CD4-positive, alpha-beta memory T cell (primary cell): ENCODE measurements around the gene CAMK4. TPM values are rescaled to one million over a fixed set of nuclear protein-coding genes. Genes with fewer than 3 reads are reported as not detected.

Experiments used
- CTCF ChIA-PET: fragments of 350-600 bp; sonication (Branson Sonifier 250); formaldehyde crosslinking; loops from one replicate; lab custom pipeline; 2021; ENCODE audit warnings: inconsistent platforms; ENCODE audit not compliant: partially characterized antibody; lab: Charles Lee
- POLR2A ChIA-PET: fragments of 350-600 bp; sonication (Branson Sonifier 250); formaldehyde crosslinking; loops from one replicate; lab custom pipeline; 2021; ENCODE audit not compliant: partially characterized antibody; lab: Charles Lee
- DNase-seq, 5 donors: peaks; one replicate each; pipeline versions ENCODE4 v3.0.0 to v3.0.0-alpha.2; 2020 to 2022; ENCODE audit warnings: mixed read lengths in 1 of 5
- H3K27ac ChIP-seq: one replicate; pipeline ENCODE4 v1.7.0; 2013; ENCODE audit warnings: low read depth, low read length
- H3K27me3 ChIP-seq: 2 replicates; pipeline ENCODE4 v1.7.0; 2013; ENCODE audit warnings: mild to moderate bottlenecking, low read length, moderate library complexity; ENCODE audit not compliant: insufficient read depth
- H3K36me3 ChIP-seq: 2 replicates; pipeline ENCODE4 v1.7.0; 2013; ENCODE audit warnings: mild to moderate bottlenecking, low read length, moderate library complexity; ENCODE audit not compliant: insufficient read depth
- H3K4me1 ChIP-seq: 2 replicates; pipeline ENCODE4 v1.7.0; 2013; ENCODE audit warnings: mild to moderate bottlenecking, low read length, moderate library complexity; ENCODE audit not compliant: insufficient read depth
- H3K4me3 ChIP-seq, 2 donors: one replicate each; pipeline ENCODE4 v1.7.0; 2013; ENCODE audit warnings: low read length in 2 of 2, mild to moderate bottlenecking in 1 of 2
- H3K9me3 ChIP-seq, 2 donors: one replicate each; pipeline ENCODE4 v1.7.0; 2013; ENCODE audit warnings: low read length in 2 of 2, control low read depth in 1 of 2; ENCODE audit not compliant: control insufficient read depth in 1 of 2
- H3K27ac Mint-ChIP-seq, 7 donors: one replicate each; pipeline ENCODE4 v1.8.0; 2020 to 2021; ENCODE audit warnings: mixed read lengths in 7 of 7, mild to moderate bottlenecking in 6 of 7, inconsistent platforms in 3 of 7, moderate library complexity in 3 of 7
- H3K27me3 Mint-ChIP-seq, 2 donors: one replicate each; pipeline ENCODE4 v1.8.0; 2020 to 2021; ENCODE audit warnings: mixed read lengths in 2 of 2
- H3K36me3 Mint-ChIP-seq, 2 donors: one replicate each; pipeline ENCODE4 v1.8.0; 2020 to 2021; ENCODE audit warnings: mixed read lengths in 2 of 2, inconsistent platforms in 1 of 2, mild to moderate bottlenecking in 1 of 2
- H3K4me1 Mint-ChIP-seq, 4 donors: one replicate each; pipeline ENCODE4 v1.8.0; 2020 to 2021; ENCODE audit warnings: mixed read lengths in 4 of 4, mild to moderate bottlenecking in 1 of 4
- H3K4me3 Mint-ChIP-seq, 8 donors: one replicate each; pipeline ENCODE4 v1.8.0; 2020 to 2021; ENCODE audit warnings: mixed read lengths in 8 of 8, mild to moderate bottlenecking in 7 of 8, moderate library complexity in 6 of 8, inconsistent platforms in 3 of 8
- H3K9me3 Mint-ChIP-seq, 8 donors: one replicate each; pipeline ENCODE4 v1.8.0; 2020 to 2021; ENCODE audit warnings: mixed read lengths in 8 of 8, mild to moderate bottlenecking in 5 of 8, inconsistent platforms in 3 of 8, moderate library complexity in 1 of 8
- intact Hi-C: fragments of 100-400 bp; cut with micrococcal nuclease; formaldehyde crosslinking; loops from one replicate; pipeline ENCODE4 v1.15.1; 2023
- polyA plus RNA-seq, 2 donors: library from polyadenylated mRNA; unstranded; fragments of 300-500 nt; fragmentation: Illumina TruSeq; gene quantifications; one replicate each; pipeline ENCODE4 v1.2.3, GENCODE V29; 2021
- total RNA-seq, 2 experiments: library from RNA; stranded (reverse); gene quantifications; one replicate each; pipeline ENCODE4 v1.2.3, GENCODE V29; 2021

The CAMK4 gene
- total and polyA plus RNA-seq, 4 experiments from 2014 or later = 84.3 to 257 (median 165) TPM

GRCh38 chr5:111238431-111239225 is 14.4 kb downstream of the CAMK4 start:
- CTCF ChIA-PET = interaction anchor here (0.9 to 3.4 kb wide), 5 partner anchors 8 to 83 kb away, joined by 3 to 11 read pairs (median 4); partner anchors contain the start of gene CAMK4
- Histone ChIP-seq H3K9me3 (no peaks in the 10 kb centered on the region), H3K27me3 (no peaks in the 10 kb centered on the region), H3K36me3 (peaks cover 5% of the 10 kb centered on the region), H3K27ac (peak overlapping the region; percentile 54), H3K4me1 (peaks cover 94% of the 10 kb centered on the region), H3K4me3 (no peak overlapping the region)
- Mint-ChIP-seq H3K27ac (peak overlapping the region; percentile 76 to 96 (median 91)), H3K4me3 (peak overlapping the region; percentile 57 to 89 (median 77)), H3K4me1 (peaks cover 82 to 97% (median 90%) of the 10 kb centered on the region in 4 donors), H3K27me3 (no peaks in the 10 kb centered on the region), H3K9me3 (no peaks in the 10 kb centered on the region), H3K36me3 (peaks cover 10 to 22% of the 10 kb centered on the region in 2 donors)
- DNase-seq = no peak
- intact Hi-C loops = no loop called here
- POLR2A ChIA-PET = interaction anchor here (1.2 to 11.4 kb wide), 3 partner anchors 13 to 40 kb away, joined by 3 to 206 read pairs (median 3); partner anchors contain the start of gene CAMK4

GRCh38 chr5:111241696-111242095 is 17.5 kb downstream of the CAMK4 start:
- peaks cover 73 to 93% (median 84%) of the 10 kb centered on the region in 4 donors for H3K4me1 Mint-ChIP-seq
- no peak overlapping the region for H3K27ac ChIP-seq
- H3K9me3 ChIP-seq = no peaks in the 10 kb centered on the region
- peaks cover 81% of the 10 kb centered on the region for H3K4me1 ChIP-seq
- peaks cover 5% of the 10 kb centered on the region for H3K36me3 ChIP-seq
- no peaks in the 10 kb centered on the region for H3K27me3 Mint-ChIP-seq
- no peak overlapping the region for H3K4me3 ChIP-seq
- intact Hi-C loops = no loop called here
- CTCF ChIA-PET = interaction anchor here (3.4 kb wide), 1 partner anchor 18 kb away, joined by 11 read pairs; the partner anchor contains the start of gene CAMK4
- peak overlapping the region in 4 of 7 donors; percentile 49 to 73 (median 53) for H3K27ac Mint-ChIP-seq
- H3K36me3 Mint-ChIP-seq = peaks cover 14 to 34% of the 10 kb centered on the region in 2 donors
- H3K9me3 Mint-ChIP-seq = no peaks in the 10 kb centered on the region
- POLR2A ChIA-PET = interaction anchor here (1.4 to 11.4 kb wide), 2 partner anchors 9 to 16 kb away, joined by 4 to 206 read pairs; partner anchors contain the start of gene CAMK4
- no peaks in the 10 kb centered on the region for H3K27me3 ChIP-seq
- H3K4me3 Mint-ChIP-seq = peak overlapping the region in 1 of 8 donors; percentile 25
- DNase-seq = no peak

- no peak overlapping the region for H3K4me3 ChIP-seq
- no peaks in the 10 kb centered on the region for H3K9me3 ChIP-seq
- H3K27me3 Mint-ChIP-seq = no peaks in the 10 kb centered on the region
- ChIA-PET CTCF (no interaction called here), POLR2A (no interaction called here)
- intact Hi-C loops = no loop called here
- H3K27ac ChIP-seq = no peak overlapping the region
- no peaks in the 10 kb centered on the region for H3K9me3 Mint-ChIP-seq
- H3K27me3 ChIP-seq = no peaks in the 10 kb centered on the region
- H3K27ac Mint-ChIP-seq = peak overlapping the region in 3 of 7 donors; percentile 31 to 65 (median 38)
- H3K4me3 Mint-ChIP-seq = peak overlapping the region in 6 of 8 donors; percentile 4 to 42 (median 13)
- H3K36me3 Mint-ChIP-seq = peaks cover 14 to 32% of the 10 kb centered on the region in 2 donors
- H3K36me3 ChIP-seq = peaks cover 5% of the 10 kb centered on the region
- H3K4me1 ChIP-seq = peaks cover 77% of the 10 kb centered on the region
- no peak for DNase-seq
- H3K4me1 Mint-ChIP-seq = peaks cover 67 to 87% (median 78%) of the 10 kb centered on the region in 4 donors
These were observed 18.4 kb downstream of the CAMK4 start for GRCh38 chr5:111242606-111243005.

- intact Hi-C loops = no loop called here
- CTCF ChIA-PET = interaction anchor here (5.2 kb wide), 1 partner anchor 20 kb away, joined by 27 read pairs; the partner anchor contains the start of gene CAMK4
These were observed 19.1 kb downstream of the CAMK4 start for GRCh38 chr5:111243318-111243717.

GRCh38 chr5:111245654-111246053 is 21.5 kb downstream of the CAMK4 start:
- no peak overlapping the region for H3K27ac ChIP-seq
- H3K4me3 ChIP-seq = no peak overlapping the region
- Mint-ChIP-seq H3K36me3 (peaks cover 14 to 37% of the 10 kb centered on the region in 2 donors), H3K9me3 (no peaks in the 10 kb centered on the region), H3K27ac (peak overlapping the region in 5 of 7 donors; percentile 7 to 78 (median 37)), H3K27me3 (no peaks in the 10 kb centered on the region), H3K4me3 (peak overlapping the region in 5 of 8 donors; percentile 17 to 56 (median 46)), H3K4me1 (peaks cover 58 to 81% (median 70%) of the 10 kb centered on the region in 4 donors)
- ChIA-PET POLR2A (interaction anchor here (0.6 to 3.0 kb wide), 7 partner anchors 9 to 21 kb away, joined by 3 to 20 read pairs (median 5); partner anchors contain the start of gene CAMK4), CTCF (interaction anchor here (1.1 to 5.2 kb wide), 5 partner anchors 9 to 90 kb away, joined by 3 to 27 read pairs (median 6); partner anchors contain the start of gene CAMK4)
- no peaks in the 10 kb centered on the region for H3K27me3 ChIP-seq
- DNase-seq = no peak
- intact Hi-C loops = no loop called here
- H3K4me1 ChIP-seq = peaks cover 74% of the 10 kb centered on the region
- no peaks in the 10 kb centered on the region for H3K9me3 ChIP-seq
- peaks cover 5% of the 10 kb centered on the region for H3K36me3 ChIP-seq

More at GRCh38 chr5:111243318-111243717, 19.1 kb downstream of the CAMK4 start:
- Mint-ChIP-seq H3K9me3 (no peaks in the 10 kb centered on the region), H3K4me3 (peak overlapping the region in 4 of 8 donors; percentile 9 to 62 (median 24)), H3K36me3 (peaks cover 14 to 36% of the 10 kb centered on the region in 2 donors), H3K4me1 (peaks cover 64 to 87% (median 76%) of the 10 kb centered on the region in 4 donors), H3K27ac (peak overlapping the region in 6 of 7 donors; percentile 18 to 72 (median 30)), H3K27me3 (no peaks in the 10 kb centered on the region)
- Histone ChIP-seq H3K9me3 (no peaks in the 10 kb centered on the region), H3K36me3 (peaks cover 5% of the 10 kb centered on the region), H3K27ac (no peak overlapping the region), H3K4me1 (peaks cover 77% of the 10 kb centered on the region), H3K27me3 (no peaks in the 10 kb centered on the region), H3K4me3 (no peak overlapping the region)
- POLR2A ChIA-PET = no interaction called here
- DNase-seq = no peak

GRCh38 chr5:111246459-111246858 is 22.3 kb downstream of the CAMK4 start:
- Histone ChIP-seq H3K27me3 (no peaks in the 10 kb centered on the region), H3K27ac (no peak overlapping the region), H3K9me3 (no peaks in the 10 kb centered on the region), H3K36me3 (peaks cover 5% of the 10 kb centered on the region), H3K4me3 (no peak overlapping the region), H3K4me1 (peaks cover 76% of the 10 kb centered on the region)
- DNase-seq = no peak
- peak overlapping the region in 5 of 8 donors; percentile 6 to 51 (median 29) for H3K4me3 Mint-ChIP-seq
- intact Hi-C loops = no loop called here
- peaks cover 61 to 81% (median 71%) of the 10 kb centered on the region in 4 donors for H3K4me1 Mint-ChIP-seq
- H3K27ac Mint-ChIP-seq = peak overlapping the region in 5 of 7 donors; percentile 6 to 76 (median 31)
- ChIA-PET CTCF (interaction anchor here (1.3 to 5.2 kb wide), 4 partner anchors 10 to 32 kb away, joined by 3 to 27 read pairs (median 15); partner anchors contain the start of gene CAMK4), POLR2A (interaction anchor here (0.6 to 3.0 kb wide), 6 partner anchors 10 to 31 kb away, joined by 3 to 20 read pairs (median 8); partner anchors contain the start of gene CAMK4)
- H3K36me3 Mint-ChIP-seq = peaks cover 14 to 37% of the 10 kb centered on the region in 2 donors
- H3K27me3 Mint-ChIP-seq = no peaks in the 10 kb centered on the region
- no peaks in the 10 kb centered on the region for H3K9me3 Mint-ChIP-seq
